Measurements from ENCODE around the gene LTBP3. TPM values are rescaled to one million over a fixed set of nuclear protein-coding genes. Genes with fewer than 3 reads are reported as not detected.

LTBP3 gene
- total RNA-seq (2014; rRNA removed; shearing (Covaris generic)) = 15.1 and 27.3 TPM in 2 replicates

DNA sequence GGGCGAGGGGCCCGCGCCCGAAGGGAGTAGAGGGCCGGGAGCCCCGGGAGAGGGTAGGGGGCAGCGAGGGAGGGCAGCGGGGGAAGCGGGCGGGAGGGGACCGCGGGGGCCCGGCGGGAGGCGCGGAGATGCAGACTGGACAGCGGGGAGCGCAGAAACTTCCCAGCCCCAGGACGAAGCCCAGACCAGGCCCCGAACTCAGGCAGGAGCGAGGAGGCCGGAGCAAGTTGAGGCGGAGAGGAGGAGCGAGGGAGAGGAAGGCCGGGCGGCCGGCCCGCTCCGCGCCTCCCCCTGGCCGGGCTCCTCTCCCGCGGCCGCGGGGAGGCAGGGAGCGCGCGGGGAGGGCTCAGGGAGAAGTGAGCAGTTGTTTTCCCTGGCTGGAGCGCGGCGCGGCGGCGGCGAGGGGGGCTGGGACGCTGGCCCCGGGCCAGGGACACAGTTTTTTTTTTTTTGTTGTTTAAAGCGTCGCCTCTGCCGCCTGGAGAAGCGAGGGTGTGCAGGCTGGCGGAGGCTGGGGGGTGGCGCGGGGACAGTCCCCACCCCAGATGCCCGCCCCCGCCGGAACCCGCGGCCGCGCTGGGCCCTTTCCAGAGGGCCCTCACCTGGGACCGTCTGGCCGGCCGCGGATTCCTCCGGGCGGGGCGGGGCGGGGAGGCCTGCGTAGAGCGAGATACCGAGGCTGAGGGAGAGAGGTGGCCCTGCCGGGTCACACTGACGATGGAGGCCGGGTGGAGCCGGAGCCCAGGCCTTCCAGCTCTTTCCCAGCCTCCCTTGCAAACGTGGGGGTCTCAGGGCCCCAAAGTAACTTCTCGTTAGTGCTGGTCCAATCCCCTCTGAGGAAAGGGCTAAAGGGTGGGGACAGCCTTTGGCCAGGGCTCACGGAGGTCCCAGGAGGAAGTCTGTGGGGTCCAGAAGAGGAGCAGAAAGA is at the start of gene LTBP3:
Gene LTBP3 (minus strand): TSS at position 358 of the 928 bp plus-strand sequence. CDS start 400 bp downstream, outside the sequence.
- peak; percentile 86 for DNase-seq (ENCODE audit: low read depth)

DNA sequence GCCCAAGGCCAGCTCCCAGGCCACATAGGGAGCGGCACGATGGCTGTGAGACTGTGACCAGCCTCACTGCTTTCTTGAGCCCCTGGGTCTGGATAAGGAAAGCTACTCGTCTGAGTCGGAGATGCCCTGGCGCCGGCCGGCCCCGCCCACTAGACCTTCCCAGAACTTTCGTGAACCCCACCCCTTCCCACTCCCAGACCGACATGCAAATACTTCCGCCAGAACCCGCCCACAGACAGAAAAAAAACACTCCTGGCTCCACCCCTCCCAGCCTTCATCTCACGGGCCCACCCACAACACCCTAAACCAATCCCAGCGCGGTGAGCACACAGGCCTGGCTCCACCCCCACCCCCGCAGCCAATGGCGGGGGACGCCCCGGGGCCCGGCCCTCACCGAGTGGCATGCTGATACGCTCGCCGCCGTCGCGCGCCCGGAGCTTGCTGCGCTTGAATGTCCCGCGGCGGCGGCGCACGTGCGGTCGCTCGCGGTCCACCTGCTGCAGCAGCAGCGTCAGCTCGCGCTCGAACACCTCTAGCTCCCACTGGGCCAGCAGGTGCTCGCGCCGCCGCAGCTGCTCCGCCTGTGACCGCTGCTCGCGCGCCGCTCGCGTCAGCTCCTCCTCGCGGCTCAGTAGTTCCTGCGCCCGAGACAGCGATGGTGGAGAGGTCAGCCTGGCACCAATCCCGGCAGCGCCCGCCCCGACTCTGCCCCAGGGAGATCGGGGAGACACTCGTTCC is 48.9 kb upstream of the LTBP3 start:
- DNase-seq (ENCODE audit: low read depth) = no peak

DNA sequence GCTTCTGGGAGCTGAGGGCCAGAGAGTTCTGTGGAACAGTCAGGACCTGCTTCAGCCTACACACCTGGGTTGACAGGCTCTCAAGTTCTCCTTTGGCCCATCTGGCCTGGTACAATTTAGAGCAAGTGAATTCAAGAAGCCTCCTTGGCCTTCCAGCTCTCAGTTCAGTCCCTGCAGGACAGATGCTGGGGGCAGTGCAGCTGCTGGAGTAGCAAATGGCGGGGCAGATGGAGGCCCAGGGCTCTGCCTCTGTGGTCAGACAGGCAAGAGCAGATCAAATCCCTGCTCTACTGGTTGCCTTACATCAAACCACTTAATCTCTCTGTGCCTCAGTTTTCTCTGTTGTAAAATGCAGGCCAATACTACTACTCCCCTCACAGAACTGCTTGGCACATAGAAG is 46.1 kb upstream of the LTBP3 start:
- no peak for DNase-seq (ENCODE audit: low read depth)

DNA sequence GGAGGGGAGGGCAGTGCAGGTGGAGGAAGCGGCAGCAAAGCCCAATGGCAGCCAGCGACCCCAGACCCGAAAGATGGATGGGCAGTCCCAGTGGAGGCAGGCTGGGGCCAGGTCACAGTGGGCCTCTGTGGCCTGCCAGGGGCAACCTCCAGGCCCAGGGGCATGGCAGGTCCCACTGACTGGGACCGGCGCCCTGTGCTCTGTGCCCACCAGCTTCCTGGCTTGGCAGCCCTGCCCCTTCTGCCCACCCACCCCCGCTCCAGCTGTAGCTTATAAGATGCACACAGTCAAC is 41.7 kb upstream of the LTBP3 start:
- no peak for DNase-seq (ENCODE audit: low read depth)

DNA sequence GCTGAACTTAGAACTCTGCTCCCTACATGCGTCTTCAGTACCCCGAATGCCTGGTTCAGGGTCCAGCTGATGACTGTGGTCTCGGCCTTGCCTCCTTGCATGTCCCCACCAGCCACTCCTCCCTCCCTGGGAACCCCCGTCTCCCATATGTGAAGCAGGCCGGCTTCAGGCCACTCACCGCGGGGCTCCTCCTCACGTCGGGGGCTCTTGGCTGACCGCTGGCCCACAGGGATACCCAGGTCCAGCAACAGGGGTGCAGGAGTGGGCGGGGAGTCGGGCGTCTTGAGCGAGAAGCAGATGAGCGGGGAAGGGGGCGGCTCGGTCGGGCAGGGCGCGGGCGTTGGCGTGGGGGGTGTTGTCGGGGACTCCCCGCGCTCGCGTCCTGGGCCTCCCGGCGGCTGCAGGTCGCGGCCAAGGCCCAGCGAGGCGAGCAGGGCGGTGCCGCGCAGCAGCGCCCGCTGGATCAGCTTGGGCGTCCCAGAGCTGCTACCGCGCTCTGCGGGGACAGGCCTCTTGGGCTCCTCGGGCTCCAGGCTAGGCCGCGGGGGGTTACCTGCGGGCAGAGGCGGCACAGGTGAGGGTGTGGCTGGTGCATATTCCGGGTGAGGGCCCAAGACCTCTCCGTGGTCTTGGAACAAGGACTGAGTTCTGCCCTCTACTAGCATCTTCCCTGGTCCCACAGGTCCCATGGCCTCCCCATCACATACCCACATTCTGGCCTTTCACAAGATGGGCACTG is 41.2 kb upstream of the LTBP3 start:
- no peak for DNase-seq (ENCODE audit: low read depth)

DNA sequence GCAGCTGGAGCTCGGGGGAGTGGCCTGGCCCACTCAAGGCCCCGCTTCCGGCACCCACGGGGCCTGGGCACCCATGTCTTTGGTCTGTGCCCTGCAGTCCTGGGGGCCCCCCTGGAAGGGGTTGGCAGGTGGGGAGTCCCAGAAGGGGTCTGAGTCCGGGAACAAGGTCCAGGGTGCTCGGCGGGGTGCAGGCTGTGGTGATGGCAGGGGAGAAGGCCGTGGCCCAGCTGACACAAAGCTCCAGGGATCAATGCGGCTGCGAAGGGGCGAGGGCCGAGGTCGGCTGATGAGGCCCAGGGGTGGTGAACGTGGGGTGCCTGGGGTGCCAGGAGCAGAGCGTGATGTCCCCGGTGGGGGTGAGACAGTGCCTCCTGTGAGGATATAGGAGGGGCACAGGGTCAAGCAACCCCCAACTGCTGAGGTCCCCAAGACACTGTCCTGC is 40.1 kb upstream of the LTBP3 start:
- no peak for DNase-seq (ENCODE audit: low read depth)

DNA sequence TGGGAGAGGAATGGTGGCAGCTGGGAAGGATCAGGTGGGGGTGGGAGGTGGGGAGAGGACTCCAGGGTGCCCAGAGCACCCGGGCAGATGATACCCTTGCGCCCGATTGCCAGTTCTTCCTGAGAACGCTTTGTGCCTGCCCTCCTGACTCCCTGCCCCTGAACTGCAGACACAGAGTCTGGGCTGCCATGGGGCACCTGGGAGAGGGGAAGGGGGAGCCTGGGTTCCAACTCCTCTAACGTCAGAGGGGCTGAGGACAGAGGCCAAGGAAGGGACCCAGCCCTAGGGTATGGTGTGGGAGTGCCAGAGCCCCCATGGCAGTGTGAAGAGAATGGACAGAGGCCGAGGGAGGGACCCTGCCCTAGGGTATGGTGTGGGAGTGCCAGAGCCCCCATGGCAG is 38.4 kb upstream of the LTBP3 start:
- no peak for DNase-seq (ENCODE audit: low read depth)

DNA sequence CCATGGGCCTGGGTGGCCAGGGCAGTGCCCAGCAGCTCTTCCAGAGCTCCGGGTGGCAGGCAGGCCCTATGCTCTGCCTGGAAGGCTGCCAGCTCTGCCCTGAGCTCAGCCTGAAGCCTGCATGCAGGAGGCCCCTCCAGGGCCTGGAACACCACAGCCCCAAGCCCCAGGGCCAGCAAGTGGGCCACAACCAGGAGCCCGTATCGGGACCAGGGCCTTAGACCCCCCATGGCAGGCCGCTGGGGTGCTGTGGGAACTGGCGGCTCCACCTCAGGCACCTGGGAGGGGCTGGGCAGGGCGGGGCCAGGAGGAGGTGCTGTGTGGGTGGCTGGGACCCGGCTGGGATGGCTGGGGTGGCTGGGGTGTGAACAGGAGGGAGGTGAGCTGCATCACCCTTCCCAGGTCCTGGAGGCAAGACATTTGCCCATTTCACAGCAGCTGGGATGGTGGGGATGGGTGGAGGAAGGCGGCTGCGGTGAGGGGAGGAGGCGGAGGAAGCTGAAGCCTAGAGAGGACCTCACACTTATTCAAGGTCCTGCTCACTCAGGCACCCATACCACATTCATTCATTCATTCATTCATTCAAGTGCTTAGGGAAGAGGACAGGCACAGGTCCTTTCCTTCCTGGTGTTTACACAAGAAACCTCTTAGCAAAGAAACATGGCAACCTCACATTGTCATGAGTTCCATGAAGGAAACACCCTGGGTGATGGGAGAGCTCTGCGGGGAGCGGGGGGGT is 37.6 kb upstream of the LTBP3 start, which contains the start of gene KCNK7:
Gene KCNK7 (minus strand): TSS at position 258 of the 739 bp plus-strand sequence. CDS start 28 bp downstream, at position 230.
- DNase-seq (ENCODE audit: low read depth) = no peak

DNA sequence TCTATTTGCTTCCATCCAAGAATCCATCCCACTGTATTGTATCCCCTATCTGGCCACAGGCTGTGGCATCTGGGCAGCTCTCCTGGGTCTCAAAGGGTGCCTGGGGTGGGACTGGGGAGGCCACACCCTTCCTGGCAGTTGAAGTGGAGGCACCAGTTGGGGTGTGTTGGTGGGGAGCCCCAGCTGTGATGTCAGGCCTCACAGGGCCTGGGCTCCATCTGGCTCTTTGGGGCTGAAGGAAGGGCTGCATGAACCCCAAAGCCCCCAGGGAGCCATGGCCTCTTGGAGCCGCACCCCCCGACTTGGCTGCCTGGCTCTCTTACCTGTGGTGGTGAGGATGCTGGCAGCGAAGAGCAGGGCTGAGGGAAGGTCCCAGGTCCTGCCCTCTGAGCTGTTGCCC is 37.0 kb upstream of the LTBP3 start:
- no peak for DNase-seq (ENCODE audit: low read depth)

DNA sequence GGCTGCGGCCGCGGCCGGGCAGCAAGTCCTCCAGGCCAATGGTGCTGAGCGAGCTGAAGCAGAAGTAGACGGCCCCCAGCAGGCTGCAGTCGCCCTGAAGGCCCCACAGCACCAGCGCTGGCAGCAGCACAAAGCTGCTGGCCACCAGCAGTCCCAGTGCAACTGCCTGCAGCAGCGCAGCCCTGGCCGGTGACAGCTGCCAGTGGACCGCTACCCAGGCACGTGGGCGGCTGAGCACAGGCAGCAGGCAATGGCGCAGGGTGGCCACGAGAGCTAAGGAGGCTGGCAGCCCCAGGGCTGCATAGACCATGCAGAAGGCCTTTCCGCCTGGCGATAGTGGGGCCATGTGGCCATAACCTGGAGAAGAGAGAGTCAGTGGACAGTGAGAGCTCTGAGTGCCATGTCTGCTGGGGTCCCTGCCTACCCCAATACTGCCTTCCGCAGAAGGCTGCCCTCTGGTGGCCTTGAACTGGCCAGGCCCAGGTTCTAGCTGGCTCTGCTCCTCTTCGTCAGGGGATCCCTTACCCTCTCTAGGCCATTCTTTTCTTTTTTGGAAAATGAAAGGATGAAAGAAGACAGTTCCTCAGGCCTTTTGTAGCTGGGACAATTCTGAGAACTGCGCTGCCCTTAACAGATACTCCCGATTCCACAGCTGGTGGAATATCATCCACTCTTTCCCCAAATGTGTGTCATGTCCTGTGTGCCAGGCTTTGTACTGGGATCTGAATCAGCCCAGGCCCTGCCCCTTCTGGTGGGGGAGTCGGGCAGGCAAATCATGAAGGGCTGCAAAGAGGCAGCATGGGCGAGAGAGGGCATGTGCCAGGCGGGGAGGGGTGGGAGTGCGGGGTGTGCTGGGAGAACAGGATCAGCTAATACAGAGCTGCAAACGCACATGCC is 35.6 kb upstream of the LTBP3 start:
- no peak for DNase-seq (ENCODE audit: low read depth)

DNA sequence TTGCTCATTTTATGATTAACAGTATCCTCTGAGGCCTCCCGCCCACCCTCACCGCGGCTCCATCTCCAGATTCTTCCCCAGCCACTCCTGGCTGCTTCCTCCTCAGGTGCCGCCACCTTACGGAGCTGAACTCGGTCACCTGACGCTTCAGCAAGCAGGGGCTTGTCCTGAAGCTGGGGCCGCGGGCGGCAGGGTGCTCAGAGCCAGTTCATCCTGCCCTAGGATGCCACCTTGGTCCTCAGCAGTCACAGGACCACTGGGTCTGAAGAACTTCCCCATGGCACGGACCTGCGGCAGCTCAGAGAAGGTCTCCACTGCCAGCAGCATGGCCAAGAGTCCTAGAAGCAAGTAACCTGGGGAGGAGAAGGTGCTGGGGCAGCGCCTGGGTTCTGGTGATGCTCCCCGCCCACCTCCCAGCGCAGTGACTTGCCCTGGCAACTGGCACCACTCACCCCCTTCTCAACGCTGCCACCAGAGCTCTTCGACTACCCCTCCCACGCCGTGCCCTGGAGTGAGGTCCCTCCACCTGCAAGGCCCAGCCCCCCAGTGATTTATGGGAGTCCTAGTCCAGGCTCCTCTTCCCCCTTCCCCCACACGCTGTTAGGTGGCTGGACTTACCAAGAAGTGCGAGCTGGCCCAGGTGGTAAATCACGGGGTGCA is 34.8 kb upstream of the LTBP3 start:
- no peak for DNase-seq (ENCODE audit: low read depth)

DNA sequence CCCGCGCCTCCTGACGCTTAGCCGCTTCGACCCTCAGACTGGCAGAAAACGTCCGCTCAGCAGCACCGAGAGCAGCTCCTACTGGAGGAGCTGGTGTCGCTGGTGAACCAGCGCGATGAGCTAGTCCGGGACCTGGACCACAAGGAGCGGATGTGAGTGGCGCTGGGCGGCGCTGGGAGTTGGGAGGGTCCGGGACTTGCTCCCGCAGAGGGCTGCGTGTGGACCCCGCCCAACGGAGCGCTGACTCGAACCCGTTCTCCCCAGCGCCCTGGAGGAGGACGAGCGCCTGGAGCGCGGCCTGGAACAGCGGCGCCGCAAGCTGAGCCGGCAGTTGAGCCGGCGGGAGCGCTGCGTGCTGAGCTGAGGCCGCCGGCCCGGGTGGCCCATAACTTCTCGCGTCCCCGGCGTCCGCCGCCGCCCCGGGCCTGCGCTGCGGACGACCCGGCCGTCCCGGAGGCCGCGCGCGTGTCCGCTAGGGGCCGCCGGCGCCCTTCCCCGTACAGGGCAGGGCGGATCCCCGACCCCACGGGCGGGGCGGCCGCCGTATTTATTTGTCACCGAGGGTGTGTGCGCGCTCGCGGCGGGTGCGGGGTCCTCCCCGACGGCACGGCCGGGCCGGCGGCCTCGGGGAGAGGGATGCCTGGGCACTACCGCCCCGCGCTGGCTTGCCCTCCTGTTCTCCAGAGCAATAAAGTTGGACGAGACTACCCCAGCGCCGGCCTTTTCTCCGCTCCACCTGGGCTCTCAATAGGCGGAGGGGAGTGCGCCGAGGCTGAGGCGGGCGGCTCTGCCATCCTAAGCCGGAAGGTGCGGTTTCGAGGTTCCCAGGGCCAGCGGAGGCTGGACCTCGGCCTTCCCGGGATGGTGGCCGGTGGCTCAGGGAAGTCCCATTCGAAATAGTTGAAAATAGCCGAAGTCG is 34.0 kb upstream of the LTBP3 start:
- no peak for DNase-seq (ENCODE audit: low read depth)

DNA sequence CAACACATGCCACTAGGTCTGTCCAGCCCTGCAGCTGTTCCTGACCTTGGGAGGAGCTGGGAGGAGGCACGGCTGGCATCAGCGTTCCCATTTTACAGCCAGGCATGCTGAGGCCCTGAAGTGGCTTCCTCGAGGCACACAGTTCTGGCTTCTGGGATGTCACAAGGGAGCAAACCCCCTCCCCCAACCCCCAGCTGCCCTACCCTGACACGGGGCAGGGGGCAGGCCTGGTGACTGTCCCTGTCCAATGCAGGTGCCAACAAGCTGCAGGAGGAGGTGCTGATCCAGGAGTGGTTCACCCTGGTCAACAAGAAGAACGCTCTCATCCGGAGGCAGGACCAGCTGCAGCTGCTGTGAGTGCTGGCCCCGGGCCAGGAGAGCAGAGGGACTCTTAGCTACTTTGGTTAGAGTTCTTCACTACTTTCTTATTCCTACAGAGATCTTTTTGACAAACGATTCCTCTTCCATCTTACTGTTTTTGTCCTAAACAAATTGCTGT is 32.1 kb upstream of the LTBP3 start:
- no peak for DNase-seq (ENCODE audit: low read depth)

DNA sequence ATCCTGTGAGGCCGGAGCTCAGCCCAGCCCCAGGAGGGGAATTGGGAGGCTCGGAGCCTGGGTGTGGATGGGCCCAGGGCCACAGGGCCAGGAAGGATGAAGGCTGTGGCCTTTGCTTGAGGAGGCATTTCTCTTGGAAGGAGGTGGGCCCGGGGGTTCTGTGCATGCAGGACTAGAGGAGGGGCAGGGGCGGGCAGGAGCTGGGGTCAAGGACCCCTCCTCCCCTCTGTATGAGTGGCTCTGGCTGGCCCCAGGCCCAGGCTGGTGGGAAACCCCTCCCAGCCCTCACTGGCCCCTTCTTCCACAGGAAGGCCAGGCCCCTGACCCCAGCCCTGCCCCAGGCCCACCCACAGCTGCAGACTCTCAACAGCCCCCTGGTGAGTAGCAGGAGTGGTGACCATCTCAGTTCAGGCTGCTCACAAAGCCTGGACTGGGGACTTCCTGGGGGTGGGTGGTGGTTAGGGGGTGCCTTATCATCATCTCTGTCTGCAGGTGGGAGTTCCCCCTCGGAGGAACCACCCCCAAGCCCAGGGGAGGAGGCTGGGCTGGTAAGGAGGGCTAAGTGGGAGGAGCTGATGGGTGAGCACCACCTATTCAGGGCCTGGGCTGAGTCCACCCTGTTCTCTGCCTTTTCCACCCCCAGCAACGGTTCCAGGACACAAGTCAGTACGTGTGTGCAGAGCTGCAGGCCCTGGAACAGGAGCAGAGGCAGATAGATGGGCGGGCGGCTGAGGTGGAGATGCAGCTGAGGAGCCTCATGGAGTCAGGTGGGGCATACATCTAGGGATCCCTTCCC is 31.5 kb upstream of the LTBP3 start:
- DNase-seq (ENCODE audit: low read depth) = no peak

DNA sequence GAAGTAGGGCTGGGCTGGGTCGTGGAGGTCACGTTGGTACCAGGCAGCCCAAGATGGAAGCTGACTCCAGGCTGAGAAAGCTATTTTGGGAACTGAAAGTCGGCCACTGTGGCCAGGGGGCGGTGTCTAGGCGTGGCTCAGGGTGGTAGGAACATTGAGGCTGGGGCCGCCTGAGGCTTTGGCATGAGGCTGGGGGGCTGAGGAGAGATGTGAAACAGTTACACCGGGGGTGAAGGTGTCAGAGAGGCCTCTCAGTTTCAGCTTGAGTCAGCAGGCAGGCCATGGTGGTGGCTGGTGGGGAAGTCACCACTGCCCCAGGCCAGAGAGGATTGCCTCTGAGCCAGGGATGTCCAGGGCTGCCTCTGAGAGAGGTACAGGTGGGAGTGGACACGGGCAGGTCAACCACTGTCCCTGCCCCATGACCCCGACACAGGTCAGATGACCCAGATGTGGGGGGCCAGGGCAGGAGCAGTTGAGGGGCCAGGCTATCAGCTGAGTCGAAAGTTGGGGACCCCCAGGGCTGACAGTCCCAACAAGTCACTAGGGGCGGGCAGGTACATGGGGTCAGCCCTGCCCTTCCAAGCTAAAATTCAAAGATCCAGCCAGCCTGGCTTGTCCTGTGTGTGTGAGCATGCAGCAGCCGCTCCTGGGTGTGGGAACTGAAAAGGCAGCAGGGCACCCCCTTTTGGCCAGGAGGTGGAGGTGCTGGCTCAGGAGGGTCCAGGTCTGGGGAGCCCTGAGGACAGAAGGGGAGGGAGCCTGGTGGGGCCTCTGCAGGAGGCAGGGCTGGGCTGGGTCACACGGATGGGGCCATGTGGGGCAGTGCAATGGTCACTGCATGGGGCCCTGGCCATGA is 30.3 kb upstream of the LTBP3 start:
- peak; percentile 51 for DNase-seq (ENCODE audit: low read depth)

DNA sequence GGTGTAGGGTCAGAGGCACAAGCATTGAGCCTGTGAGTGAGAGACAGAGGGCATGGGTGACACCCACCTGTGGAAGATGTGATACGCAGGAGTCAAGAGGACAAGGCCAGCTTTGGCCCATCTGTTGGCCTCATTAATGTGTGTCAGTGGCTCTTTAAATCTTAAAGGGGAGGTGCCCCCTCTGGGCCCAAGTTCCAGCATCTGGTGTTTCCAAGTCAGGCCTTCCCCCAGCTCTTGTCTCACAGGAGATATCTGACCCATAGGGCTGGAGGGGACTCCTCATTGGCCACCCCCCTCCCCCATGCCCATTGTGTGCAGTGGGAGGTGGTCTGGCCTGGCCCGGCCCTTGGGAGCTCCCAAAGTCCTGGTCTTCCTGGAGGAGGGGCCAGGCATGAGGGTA is 28.5 kb upstream of the LTBP3 start:
- DNase-seq (ENCODE audit: low read depth) = no peak

DNA sequence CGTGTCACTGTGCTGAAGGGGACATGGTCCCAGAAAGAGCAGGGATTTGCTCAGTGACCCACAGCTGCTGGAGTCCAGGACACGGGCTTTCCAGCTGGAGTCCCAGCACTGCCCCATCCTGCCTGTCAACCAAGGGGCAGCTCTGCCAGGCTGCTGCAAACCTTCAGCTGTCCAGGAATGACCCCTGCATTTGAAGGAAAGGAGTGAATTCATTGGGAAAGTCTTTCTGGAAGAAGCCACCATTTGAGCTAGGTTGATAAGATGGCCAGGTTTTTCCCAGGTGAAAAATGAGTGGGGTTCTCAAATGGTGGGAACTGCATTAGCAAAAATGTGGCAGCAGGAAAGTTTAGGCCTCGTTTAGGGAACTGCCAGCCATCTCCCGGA is 28.1 kb upstream of the LTBP3 start:
- DNase-seq (ENCODE audit: low read depth) = no peak

Data from M059J (cell line).